Right atrium auricular region (tissue), 2 donors: ENCODE data around the gene ASPHD2. TPM values are rescaled to one million over a fixed set of nuclear protein-coding genes. Genes with fewer than 3 reads are reported as not detected.

Experiments
- DNase-seq: peaks from one replicate; pipeline ENCODE4 v3.0.0-alpha.2; 2019; ENCODE audit warnings: low spot score
- H3K27ac ChIP-seq, 2 donors: fragments of 200-600 bp; sonication (generic); 1 replicate in 1 of 2; 2 replicates in 1 of 2; pipeline ENCODE4 v1.5.1; 2016 to 2019
- H3K27me3 ChIP-seq, 2 donors: fragments of 200-600 bp; sonication (generic); one replicate each; pipeline versions ENCODE4 v1.5.1 to v1.6.0; 2017 to 2019
- H3K36me3 ChIP-seq: fragments of 200-600 bp; sonication (generic); one replicate; pipeline ENCODE4 v1.5.1; 2016
- H3K4me1 ChIP-seq, 2 donors: fragments of 200-600 bp; sonication (generic); one replicate each; pipeline versions ENCODE4 v1.5.1 to v1.6.0; 2017 to 2019
- H3K4me3 ChIP-seq, 2 donors: fragments of 200-600 bp; sonication (generic); 1 replicate in 1 of 2; 2 replicates in 1 of 2; pipeline ENCODE4 v1.5.1; 2017 to 2019; ENCODE audit warnings: mild to moderate bottlenecking in 1 of 2, moderate library complexity in 1 of 2
- H3K9me3 ChIP-seq, 2 donors: fragments of 200-600 bp; sonication (generic); one replicate each; pipeline ENCODE4 v1.5.1; 2019
- CTCF ChIP-seq, 2 donors: fragments of 200-600 bp; sonication (generic); IDR thresholded peaks; one replicate each; pipeline ENCODE4 v1.5.1; 2019; ENCODE audit warnings: antibody characterized with exemption in 2 of 2
- total RNA-seq, 2 donors: library from RNA; depleted of rRNA; stranded (reverse); fragments of >200 nt; gene quantifications; one replicate each; pipeline ENCODE4 v1.1.0, GENCODE V29; 2016

Gene ASPHD2
- total RNA-seq, 2 donors from 2014 or later, result 0.11 to 0.71 TPM

- TF ChIP-seq CTCF (IDR thresholded peaks at IDR 0.05), result no peak
- Histone ChIP-seq H3K4me3 (no peak overlapping the region), H3K9me3 (no peaks in the 10 kb centered on the region), H3K27ac (no peak overlapping the region), H3K27me3 (no peaks in the 10 kb centered on the region), H3K4me1 (no peaks in the 10 kb centered on the region), H3K36me3 (no peaks in the 10 kb centered on the region)
- DNase-seq, result no peak
These were observed 10.5 kb downstream of the ASPHD2 start for GRCh38 chr22:26439559-26439958.

- no peak overlapping the region for H3K4me3 ChIP-seq
- TF ChIP-seq CTCF (IDR thresholded peaks at IDR 0.05), result no peak
- no peaks in the 10 kb centered on the region for H3K27me3 ChIP-seq
These were observed 13.2 kb downstream of the ASPHD2 start for GRCh38 chr22:26442086-26442756.

DNA sequence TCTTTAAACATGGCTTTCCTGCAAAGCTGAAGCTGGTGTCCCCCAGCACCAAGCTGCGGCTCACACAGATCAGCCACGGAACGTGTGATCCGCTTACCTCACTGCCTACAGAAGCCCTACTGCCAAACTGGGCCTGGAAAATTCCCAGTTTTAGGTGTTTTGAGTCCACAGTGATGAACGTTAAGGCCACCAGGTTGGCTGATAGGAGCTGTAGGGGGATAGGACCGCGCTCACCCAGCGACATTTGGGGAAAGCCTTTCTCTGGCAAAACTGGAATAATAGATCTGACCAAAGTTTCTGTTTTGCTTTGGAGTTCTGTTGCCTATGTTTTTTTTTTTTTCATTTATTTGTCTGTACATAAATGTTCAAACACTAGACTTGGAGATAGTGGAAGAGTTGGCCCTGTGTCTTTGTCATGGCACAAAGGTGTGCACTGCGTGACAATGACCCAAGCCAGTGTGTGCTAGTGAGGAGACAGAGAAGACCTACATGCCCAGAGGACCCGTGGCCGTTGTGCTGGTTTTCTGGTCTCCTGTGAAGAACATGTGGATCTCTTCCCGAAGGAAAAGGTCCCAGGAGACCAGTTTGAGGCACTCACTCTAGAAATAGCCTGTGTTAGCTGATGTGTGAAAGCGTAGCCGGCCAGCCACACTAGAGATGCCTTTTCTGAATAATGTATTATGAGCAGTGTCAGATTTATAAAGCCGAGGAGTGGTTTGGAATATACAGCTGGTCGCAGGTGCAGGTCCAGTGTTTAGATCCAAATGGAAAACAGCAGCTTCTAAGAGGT lies 15.0 kb downstream of the ASPHD2 start:
- no peak overlapping the region for H3K4me3 ChIP-seq
- no peaks in the 10 kb centered on the region for H3K9me3 ChIP-seq
- H3K4me1 ChIP-seq, result peaks cover 0 to 9% of the 10 kb centered on the region in 2 donors
- H3K27ac ChIP-seq, result no peak overlapping the region
- DNase-seq, result no peak
- H3K27me3 ChIP-seq, result no peaks in the 10 kb centered on the region
- H3K36me3 ChIP-seq, result no peaks in the 10 kb centered on the region
- no peak for TF ChIP-seq CTCF (IDR thresholded peaks at IDR 0.05)

More at GRCh38 chr22:26442086-26442756, 13.2 kb downstream of the ASPHD2 start:
- H3K27ac ChIP-seq, result no peak overlapping the region
- no peaks in the 10 kb centered on the region for H3K36me3 ChIP-seq
- H3K4me1 ChIP-seq, result no peaks in the 10 kb centered on the region
- no peaks in the 10 kb centered on the region for H3K9me3 ChIP-seq
- no peak for DNase-seq

DNA sequence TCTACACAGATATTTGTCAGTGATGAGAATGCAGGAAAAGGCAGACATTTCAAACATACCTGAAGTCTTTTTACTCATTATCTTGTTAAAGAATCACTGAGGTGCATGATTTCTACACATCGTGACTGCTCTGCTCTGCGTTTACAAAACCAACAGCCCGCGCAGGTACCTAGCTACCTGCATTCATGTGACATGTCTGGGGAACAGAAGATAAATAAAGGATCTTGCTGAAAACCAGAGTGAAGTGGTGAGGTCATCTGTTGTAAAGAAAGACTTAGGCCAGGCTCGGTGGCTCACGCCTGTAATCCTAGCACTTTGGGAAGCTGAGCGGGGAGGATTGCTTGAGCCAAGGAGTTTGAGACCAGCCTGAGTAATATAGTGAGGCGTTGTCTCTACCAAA lies 15.7 kb downstream of the ASPHD2 start:
- no peak for DNase-seq
- Histone ChIP-seq H3K4me3 (no peak overlapping the region), H3K36me3 (no peaks in the 10 kb centered on the region), H3K27me3 (no peaks in the 10 kb centered on the region), H3K4me1 (peaks cover 0 to 9% of the 10 kb centered on the region in 2 donors), H3K27ac (no peak overlapping the region), H3K9me3 (no peaks in the 10 kb centered on the region)
- no peak for TF ChIP-seq CTCF (IDR thresholded peaks at IDR 0.05)

GRCh38 chr22:26445577-26446275 lies 16.7 kb downstream of the ASPHD2 start:
- TF ChIP-seq CTCF (IDR thresholded peaks at IDR 0.05), result no peak
- Histone ChIP-seq H3K27ac (no peak overlapping the region), H3K36me3 (peaks cover 3% of the 10 kb centered on the region), H3K4me1 (peaks cover 0 to 9% of the 10 kb centered on the region in 2 donors), H3K9me3 (no peaks in the 10 kb centered on the region), H3K27me3 (no peaks in the 10 kb centered on the region), H3K4me3 (no peak overlapping the region)
- DNase-seq, result no peak
